Vagina (tissue), 2 donors: ENCODE data around the gene NTSR1.

Experiments
- POLR2A ChIP-seq, 2 donors: fragments of 450-650 bp; IDR thresholded peaks; one replicate each; pipeline ENCODE4 v1.6.1; 2017; ENCODE audit warnings: antibody characterized with exemption in 2 of 2, mild to moderate bottlenecking in 2 of 2, moderate library complexity in 2 of 2
- POLR2AphosphoS5 ChIP-seq, 2 donors: sonication (generic); formaldehyde crosslinking; IDR thresholded peaks; one replicate each; pipeline ENCODE4 v1.9.0; 2017; ENCODE audit warnings: antibody characterized with exemption in 2 of 2, mild to moderate bottlenecking in 2 of 2, low read depth in 1 of 2; ENCODE audit not compliant: insufficient read depth in 1 of 2
- TF ChIP-seq, protein P1 (sequence below), 3 experiments: fragments of 450-650 bp in 2 of 3; fragments of 200-600 bp in 1 of 3; sonication (generic) in 1 of 3; IDR thresholded peaks; one replicate each; pipeline ENCODE4 v1.5.1; 2017 to 2019; ENCODE audit warnings: antibody characterized with exemption in 3 of 3, mild to moderate bottlenecking in 2 of 3, moderate library complexity in 2 of 3

DNA sequence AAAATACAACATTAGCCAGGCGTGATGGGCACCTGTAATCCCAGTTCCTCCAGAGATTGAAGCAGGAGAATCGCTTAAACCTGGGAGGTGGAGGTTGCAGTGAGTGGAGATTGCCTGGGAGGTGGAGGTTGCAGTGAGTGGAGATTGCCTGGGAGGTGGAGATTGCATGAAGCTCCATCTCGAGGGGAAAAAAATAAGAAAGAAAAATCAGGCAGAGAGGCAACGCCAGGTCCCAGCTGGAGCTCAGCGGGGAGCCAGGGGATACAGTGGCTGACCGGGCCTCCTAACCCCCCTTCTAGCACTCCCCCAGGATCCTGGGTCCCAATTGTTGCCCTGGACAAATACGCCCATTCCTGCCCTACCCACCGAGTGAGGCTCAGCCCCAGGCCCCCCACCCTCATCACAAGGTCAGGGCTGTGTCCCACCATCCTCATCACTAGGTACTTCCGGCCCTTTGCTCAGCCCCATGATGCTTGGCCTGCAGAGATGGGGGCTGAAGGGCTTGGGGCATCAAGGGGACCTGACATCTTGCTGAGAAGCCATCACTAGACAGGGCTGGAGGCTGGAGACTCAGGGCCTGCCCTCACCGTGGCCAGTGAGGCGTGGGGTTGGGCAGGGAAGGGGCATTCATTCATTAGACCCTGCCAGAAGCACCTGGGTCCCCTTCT is 97.9 kb downstream of the NTSR1 start:
- TF ChIP-seq, protein P1, sequence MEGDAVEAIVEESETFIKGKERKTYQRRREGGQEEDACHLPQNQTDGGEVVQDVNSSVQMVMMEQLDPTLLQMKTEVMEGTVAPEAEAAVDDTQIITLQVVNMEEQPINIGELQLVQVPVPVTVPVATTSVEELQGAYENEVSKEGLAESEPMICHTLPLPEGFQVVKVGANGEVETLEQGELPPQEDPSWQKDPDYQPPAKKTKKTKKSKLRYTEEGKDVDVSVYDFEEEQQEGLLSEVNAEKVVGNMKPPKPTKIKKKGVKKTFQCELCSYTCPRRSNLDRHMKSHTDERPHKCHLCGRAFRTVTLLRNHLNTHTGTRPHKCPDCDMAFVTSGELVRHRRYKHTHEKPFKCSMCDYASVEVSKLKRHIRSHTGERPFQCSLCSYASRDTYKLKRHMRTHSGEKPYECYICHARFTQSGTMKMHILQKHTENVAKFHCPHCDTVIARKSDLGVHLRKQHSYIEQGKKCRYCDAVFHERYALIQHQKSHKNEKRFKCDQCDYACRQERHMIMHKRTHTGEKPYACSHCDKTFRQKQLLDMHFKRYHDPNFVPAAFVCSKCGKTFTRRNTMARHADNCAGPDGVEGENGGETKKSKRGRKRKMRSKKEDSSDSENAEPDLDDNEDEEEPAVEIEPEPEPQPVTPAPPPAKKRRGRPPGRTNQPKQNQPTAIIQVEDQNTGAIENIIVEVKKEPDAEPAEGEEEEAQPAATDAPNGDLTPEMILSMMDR (IDR thresholded peaks at IDR 0.05), result no peak
- no peak for TF ChIP-seq POLR2A (IDR thresholded peaks at IDR 0.05)
- TF ChIP-seq POLR2AphosphoS5 (IDR thresholded peaks at IDR 0.05; ENCODE audit: insufficient read depth in 1 of 2, low read depth in 1 of 2), result no peak
